ENCODE data around the gene ST8SIA6.
A peak's percentile ranks its signal among the peaks of the same experiment; 100 is the strongest.
"Not testable (repeated sequence)": the region's sequence is repeated elsewhere in the genome, so short reads cannot be mapped to it uniquely, and the experiment has no call there.

The ST8SIA6 gene

GRCh38 chr10:17425584-17426262, 28.7 kb downstream of the ST8SIA6 start:
- DNase-seq: peak; percentile 27

GRCh38 chr10:17423632-17424186, 30.7 kb downstream of the ST8SIA6 start:
- DNase-seq: no peak

GRCh38 chr10:17422931-17423330, 31.5 kb downstream of the ST8SIA6 start:
- DNase-seq: no peak

GRCh38 chr10:17418249-17418648, 36.1 kb downstream of the ST8SIA6 start:
- DNase-seq: no peak

- no peak for DNase-seq
Measured at GRCh38 chr10:17416442-17417211, 37.8 kb downstream of the ST8SIA6 start.

- no peak for DNase-seq
Measured at GRCh38 chr10:17415046-17415658, 39.2 kb downstream of the ST8SIA6 start.

GRCh38 chr10:17414484-17414883, 39.9 kb downstream of the ST8SIA6 start:
- no peak for DNase-seq

GRCh38 chr10:17413876-17414275, 40.5 kb downstream of the ST8SIA6 start:
- DNase-seq: no peak

GRCh38 chr10:17412323-17412722, 42.1 kb downstream of the ST8SIA6 start:
- DNase-seq: no peak

GRCh38 chr10:17410907-17411306, 43.5 kb downstream of the ST8SIA6 start:
- no peak for DNase-seq

GRCh38 chr10:17409170-17409733, 45.1 kb downstream of the ST8SIA6 start:
- no peak for DNase-seq

GRCh38 chr10:17407047-17407446, 47.3 kb downstream of the ST8SIA6 start:
- no peak for DNase-seq

- no peak for DNase-seq
Measured at GRCh38 chr10:17406036-17406834, 48.2 kb downstream of the ST8SIA6 start.

- DNase-seq: no peak
Measured at GRCh38 chr10:17403161-17403560, 51.2 kb downstream of the ST8SIA6 start.

- not testable (repeated sequence) for DNase-seq
Measured at GRCh38 chr10:17402040-17402439, 52.4 kb downstream of the ST8SIA6 start.

GRCh38 chr10:17396004-17396403, 58.4 kb downstream of the ST8SIA6 start:
- no peak for DNase-seq

GRCh38 chr10:17394854-17395253, 59.5 kb downstream of the ST8SIA6 start:
- no peak for DNase-seq

- no peak for DNase-seq
Measured at GRCh38 chr10:17387861-17388503, 66.4 kb downstream of the ST8SIA6 start.

GRCh38 chr10:17386616-17387075, 67.7 kb downstream of the ST8SIA6 start:
- DNase-seq: peak; percentile 28

- DNase-seq: no peak
Measured at GRCh38 chr10:17386021-17386420, 68.4 kb downstream of the ST8SIA6 start.

- no peak for DNase-seq
Measured at GRCh38 chr10:17385066-17385465, 69.3 kb downstream of the ST8SIA6 start.

Data from femur (tissue), 1 donor.